Activated CD4-positive, alpha-beta T cell treated with anti-CD3 and anti-CD28 coated beads, Interleukin-2, amount 10 ng/mL, durations not matched to agents 7 days and 5 days (primary cell): ENCODE data around the gene ANK2. TPM values are rescaled to one million over a fixed set of nuclear protein-coding genes. Genes with fewer than 3 reads are reported as not detected.
A peak's percentile ranks its signal among the peaks of the same experiment; 100 is the strongest.

ENCODE experiments used
- CTCF ChIA-PET: fragments of 350-600 bp; sonication (Branson Sonifier 250); formaldehyde crosslinking; loops from one replicate; lab custom pipeline; 2021; ENCODE audit warnings: antibody characterized with exemption; lab: Charles Lee
- POLR2A ChIA-PET: fragments of 350-600 bp; sonication (Branson Sonifier 250); formaldehyde crosslinking; loops from one replicate; lab custom pipeline; 2021; ENCODE audit warnings: antibody characterized with exemption; lab: Charles Lee
- DNase-seq: peaks from one replicate; pipeline ENCODE4 v3.0.0-alpha.2; 2020
- H3K27ac Mint-ChIP-seq: one replicate; pipeline ENCODE4 v1.8.0; 2021; ENCODE audit warnings: mild to moderate bottlenecking, moderate library complexity, mixed read lengths
- H3K27me3 Mint-ChIP-seq: one replicate; pipeline ENCODE4 v1.8.0; 2021; ENCODE audit warnings: mixed read lengths
- H3K36me3 Mint-ChIP-seq: one replicate; pipeline ENCODE4 v1.8.0; 2021; ENCODE audit warnings: low read depth, mixed read lengths
- H3K4me1 Mint-ChIP-seq: one replicate; pipeline ENCODE4 v1.8.0; 2021; ENCODE audit warnings: mixed read lengths
- H3K4me3 Mint-ChIP-seq: one replicate; pipeline ENCODE4 v1.8.0; 2021; ENCODE audit warnings: mild to moderate bottlenecking, moderate library complexity, mixed read lengths
- H3K9me3 Mint-ChIP-seq: one replicate; pipeline ENCODE4 v1.8.0; 2021; ENCODE audit warnings: mixed read lengths
- total RNA-seq, 2 experiments: library from RNA; stranded (reverse); gene quantifications; one replicate each; pipeline ENCODE4 v1.2.3, GENCODE V29; 2021

Gene ANK2
- total RNA-seq, 2 experiments from 2014 or later: 0.42 to 0.67 TPM

- H3K27me3 Mint-ChIP-seq: no peaks in the 10 kb centered on the region
- no peak overlapping the region for H3K4me3 Mint-ChIP-seq
- H3K36me3 Mint-ChIP-seq: no peaks in the 10 kb centered on the region
- ChIA-PET CTCF (no interaction called here), POLR2A (no interaction called here)
- no peak overlapping the region for H3K27ac Mint-ChIP-seq
- DNase-seq: no peak
- H3K9me3 Mint-ChIP-seq: no peaks in the 10 kb centered on the region
- no peaks in the 10 kb centered on the region for H3K4me1 Mint-ChIP-seq
Measured at GRCh38 chr4:113024388-113024787, 25.1 kb upstream of the ANK2 start.

- Mint-ChIP-seq H3K9me3 (no peaks in the 10 kb centered on the region), H3K4me1 (no peaks in the 10 kb centered on the region), H3K27ac (no peak overlapping the region), H3K4me3 (no peak overlapping the region), H3K36me3 (no peaks in the 10 kb centered on the region), H3K27me3 (no peaks in the 10 kb centered on the region)
- no peak for DNase-seq
- ChIA-PET POLR2A (no interaction called here), CTCF (no interaction called here)
Measured at GRCh38 chr4:113025416-113025815, 24.0 kb upstream of the ANK2 start.

- Mint-ChIP-seq H3K27me3 (peaks cover 2% of the 10 kb centered on the region), H3K27ac (no peak overlapping the region), H3K9me3 (no peaks in the 10 kb centered on the region), H3K4me3 (no peak overlapping the region), H3K36me3 (no peaks in the 10 kb centered on the region), H3K4me1 (no peaks in the 10 kb centered on the region)
- DNase-seq: no peak
- ChIA-PET POLR2A (no interaction called here), CTCF (no interaction called here)
Measured at GRCh38 chr4:113026556-113026955, 22.9 kb upstream of the ANK2 start.

- Mint-ChIP-seq H3K36me3 (no peaks in the 10 kb centered on the region), H3K27me3 (peaks cover 2% of the 10 kb centered on the region), H3K27ac (no peak overlapping the region), H3K9me3 (no peaks in the 10 kb centered on the region), H3K4me1 (no peaks in the 10 kb centered on the region), H3K4me3 (no peak overlapping the region)
- ChIA-PET POLR2A (no interaction called here), CTCF (no interaction called here)
- no peak for DNase-seq
Measured at GRCh38 chr4:113028074-113028473, 21.4 kb upstream of the ANK2 start.

DNA sequence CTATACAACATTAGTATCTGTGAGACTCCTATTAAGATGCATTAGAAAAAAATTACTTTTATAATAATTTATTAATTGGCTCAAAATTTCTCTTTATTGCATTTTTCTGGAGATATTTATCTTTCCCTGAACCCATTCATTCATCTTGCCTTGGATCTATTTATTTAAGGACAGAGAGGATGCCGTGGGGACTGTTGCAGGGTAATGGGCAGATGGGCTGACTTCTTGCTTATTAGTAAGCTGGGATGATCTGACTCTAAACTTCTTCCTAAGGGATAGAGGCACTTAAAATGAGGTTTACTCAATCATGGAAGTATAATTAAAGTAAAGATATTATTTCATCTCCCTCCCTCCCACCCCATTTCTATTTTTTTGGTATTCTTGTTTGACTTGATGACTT lies 18.2 kb upstream of the ANK2 start:
- ChIA-PET CTCF (no interaction called here), POLR2A (no interaction called here)
- Mint-ChIP-seq H3K9me3 (no peaks in the 10 kb centered on the region), H3K27me3 (peaks cover 5% of the 10 kb centered on the region), H3K36me3 (no peaks in the 10 kb centered on the region), H3K4me1 (no peaks in the 10 kb centered on the region), H3K27ac (no peak overlapping the region), H3K4me3 (no peak overlapping the region)
- DNase-seq: no peak

DNA sequence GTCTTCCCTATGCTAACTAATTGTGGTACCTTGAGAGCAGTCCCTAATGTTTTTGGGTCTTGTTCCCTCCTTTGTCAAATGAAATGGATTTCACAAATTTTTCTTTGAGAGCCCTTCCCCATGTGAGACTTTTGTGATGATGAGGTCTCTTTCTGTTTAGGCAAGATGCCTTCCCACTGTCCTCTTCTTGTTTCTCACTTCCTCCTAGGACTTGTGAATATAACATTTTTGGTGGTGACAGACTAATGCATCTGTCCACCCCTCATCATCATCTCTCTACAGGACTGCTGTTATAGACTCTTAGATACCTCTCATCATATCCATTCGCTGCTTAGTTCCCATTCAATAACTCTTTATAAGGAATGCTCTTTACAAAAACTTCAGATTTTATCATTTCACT lies 8.7 kb upstream of the ANK2 start:
- H3K4me3 Mint-ChIP-seq: no peak overlapping the region
- no peaks in the 10 kb centered on the region for H3K4me1 Mint-ChIP-seq
- peaks cover 1% of the 10 kb centered on the region for H3K27me3 Mint-ChIP-seq
- H3K9me3 Mint-ChIP-seq: peaks cover 2% of the 10 kb centered on the region
- ChIA-PET POLR2A (no interaction called here), CTCF (no interaction called here)
- H3K36me3 Mint-ChIP-seq: no peaks in the 10 kb centered on the region
- no peak for DNase-seq
- H3K27ac Mint-ChIP-seq: no peak overlapping the region

DNA sequence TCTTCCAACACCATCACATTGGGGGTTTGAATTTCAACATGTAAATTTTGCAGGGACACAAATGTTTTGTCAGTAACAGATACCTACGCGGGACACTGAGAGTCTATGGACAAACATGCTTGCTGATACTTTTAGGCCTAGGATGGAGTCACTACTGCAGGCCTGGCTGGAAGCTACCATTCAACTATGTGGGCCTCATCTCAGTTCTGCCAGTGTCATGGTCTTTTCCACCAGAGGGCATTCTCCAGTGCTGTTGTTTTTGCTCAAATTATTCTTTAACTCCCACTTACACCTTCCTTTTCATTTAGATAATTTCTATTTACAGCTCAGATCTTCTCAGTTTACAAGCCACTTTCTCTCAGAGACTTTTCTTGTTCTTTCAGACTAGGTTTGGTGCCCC lies 7.0 kb upstream of the ANK2 start:
- no peaks in the 10 kb centered on the region for H3K4me1 Mint-ChIP-seq
- peaks cover 2% of the 10 kb centered on the region for H3K9me3 Mint-ChIP-seq
- no peaks in the 10 kb centered on the region for H3K36me3 Mint-ChIP-seq
- ChIA-PET CTCF (no interaction called here), POLR2A (no interaction called here)
- H3K27ac Mint-ChIP-seq: no peak overlapping the region
- DNase-seq: no peak
- H3K4me3 Mint-ChIP-seq: no peak overlapping the region
- H3K27me3 Mint-ChIP-seq: peaks cover 1% of the 10 kb centered on the region

- Mint-ChIP-seq H3K36me3 (no peaks in the 10 kb centered on the region), H3K27ac (no peak overlapping the region), H3K4me1 (no peaks in the 10 kb centered on the region), H3K4me3 (no peak overlapping the region), H3K9me3 (peaks cover 2% of the 10 kb centered on the region), H3K27me3 (no peaks in the 10 kb centered on the region)
- ChIA-PET CTCF (no interaction called here), POLR2A (no interaction called here)
- no peak for DNase-seq
Measured at GRCh38 chr4:113043591-113043990, 5.9 kb upstream of the ANK2 start.

GRCh38 chr4:113050371-113050755 lies 910 bp downstream of the ANK2 start:
- H3K4me3 Mint-ChIP-seq: no peak overlapping the region
- H3K27me3 Mint-ChIP-seq: no peaks in the 10 kb centered on the region
- no peaks in the 10 kb centered on the region for H3K36me3 Mint-ChIP-seq
- H3K27ac Mint-ChIP-seq: no peak overlapping the region
- ChIA-PET CTCF (no interaction called here), POLR2A (no interaction called here)
- H3K4me1 Mint-ChIP-seq: no peaks in the 10 kb centered on the region
- no peaks in the 10 kb centered on the region for H3K9me3 Mint-ChIP-seq
- no peak for DNase-seq

- CTCF ChIA-PET: no interaction called here
- H3K27ac Mint-ChIP-seq: no peak overlapping the region
- no peaks in the 10 kb centered on the region for H3K36me3 Mint-ChIP-seq
- no peak for DNase-seq
- no peaks in the 10 kb centered on the region for H3K27me3 Mint-ChIP-seq
- H3K4me3 Mint-ChIP-seq: no peak overlapping the region
- H3K9me3 Mint-ChIP-seq: no peaks in the 10 kb centered on the region
- POLR2A ChIA-PET: no interaction called here
- no peaks in the 10 kb centered on the region for H3K4me1 Mint-ChIP-seq
Measured at GRCh38 chr4:113050837-113051236, 1.4 kb downstream of the ANK2 start.

DNA sequence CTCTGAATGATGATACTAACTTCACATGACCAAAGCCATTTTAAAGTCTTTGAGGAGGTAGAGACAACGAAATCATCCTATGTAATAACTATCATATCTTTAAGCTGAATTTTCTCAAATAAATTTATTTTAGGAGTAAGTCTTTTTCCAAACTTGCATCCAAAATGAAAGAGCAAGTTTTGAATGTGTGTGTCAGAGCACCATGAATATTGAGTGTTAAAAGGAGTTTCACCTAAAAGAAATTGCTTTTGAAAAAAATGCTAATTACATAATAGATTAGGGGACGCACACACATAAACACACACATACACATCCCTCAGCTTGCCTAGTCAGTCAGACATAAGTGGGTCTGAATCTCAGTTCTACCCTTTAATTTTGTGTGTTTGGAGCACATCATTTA lies 1.9 kb downstream of the ANK2 start:
- Mint-ChIP-seq H3K27me3 (no peaks in the 10 kb centered on the region), H3K36me3 (no peaks in the 10 kb centered on the region), H3K9me3 (no peaks in the 10 kb centered on the region), H3K27ac (no peak overlapping the region), H3K4me3 (no peak overlapping the region), H3K4me1 (no peaks in the 10 kb centered on the region)
- DNase-seq: no peak
- ChIA-PET CTCF (no interaction called here), POLR2A (no interaction called here)

GRCh38 chr4:113052379-113052951 lies 3.0 kb downstream of the ANK2 start:
- no peak overlapping the region for H3K4me3 Mint-ChIP-seq
- H3K27me3 Mint-ChIP-seq: no peaks in the 10 kb centered on the region
- H3K27ac Mint-ChIP-seq: no peak overlapping the region
- ChIA-PET POLR2A (no interaction called here), CTCF (interaction anchor here (0.6 kb wide), 1 partner anchor 1131 kb away, joined by 3 read pairs; no protein-coding TSS in a partner anchor)
- H3K36me3 Mint-ChIP-seq: no peaks in the 10 kb centered on the region
- DNase-seq: peak; percentile 6
- no peaks in the 10 kb centered on the region for H3K4me1 Mint-ChIP-seq
- no peaks in the 10 kb centered on the region for H3K9me3 Mint-ChIP-seq

GRCh38 chr4:113053883-113054282 lies 4.4 kb downstream of the ANK2 start:
- no peak overlapping the region for H3K27ac Mint-ChIP-seq
- ChIA-PET CTCF (no interaction called here), POLR2A (no interaction called here)
- H3K9me3 Mint-ChIP-seq: no peaks in the 10 kb centered on the region
- H3K4me1 Mint-ChIP-seq: no peaks in the 10 kb centered on the region
- H3K4me3 Mint-ChIP-seq: no peak overlapping the region
- no peaks in the 10 kb centered on the region for H3K27me3 Mint-ChIP-seq
- no peak for DNase-seq
- H3K36me3 Mint-ChIP-seq: no peaks in the 10 kb centered on the region

GRCh38 chr4:113056318-113056717 lies 6.9 kb downstream of the ANK2 start:
- Mint-ChIP-seq H3K9me3 (no peaks in the 10 kb centered on the region), H3K27me3 (no peaks in the 10 kb centered on the region), H3K4me1 (no peaks in the 10 kb centered on the region), H3K4me3 (no peak overlapping the region), H3K36me3 (no peaks in the 10 kb centered on the region), H3K27ac (no peak overlapping the region)
- POLR2A ChIA-PET: no interaction called here
- CTCF ChIA-PET: no interaction called here
- no peak for DNase-seq
